Erythroblast (primary cell): ENCODE measurements around the gene CDC45.

Source experiments
- GATA1 ChIP-seq: IDR thresholded peaks from 2 replicates; pipeline ENCODE4 v1.6.1; 2011; ENCODE audit warnings: low read depth, mild to moderate bottlenecking, control low read depth, low read length, moderate library complexity
- POLR2A ChIP-seq: IDR thresholded peaks from 2 replicates; pipeline ENCODE4 v1.6.1; 2011; ENCODE audit warnings: mild to moderate bottlenecking, low read length

DNA sequence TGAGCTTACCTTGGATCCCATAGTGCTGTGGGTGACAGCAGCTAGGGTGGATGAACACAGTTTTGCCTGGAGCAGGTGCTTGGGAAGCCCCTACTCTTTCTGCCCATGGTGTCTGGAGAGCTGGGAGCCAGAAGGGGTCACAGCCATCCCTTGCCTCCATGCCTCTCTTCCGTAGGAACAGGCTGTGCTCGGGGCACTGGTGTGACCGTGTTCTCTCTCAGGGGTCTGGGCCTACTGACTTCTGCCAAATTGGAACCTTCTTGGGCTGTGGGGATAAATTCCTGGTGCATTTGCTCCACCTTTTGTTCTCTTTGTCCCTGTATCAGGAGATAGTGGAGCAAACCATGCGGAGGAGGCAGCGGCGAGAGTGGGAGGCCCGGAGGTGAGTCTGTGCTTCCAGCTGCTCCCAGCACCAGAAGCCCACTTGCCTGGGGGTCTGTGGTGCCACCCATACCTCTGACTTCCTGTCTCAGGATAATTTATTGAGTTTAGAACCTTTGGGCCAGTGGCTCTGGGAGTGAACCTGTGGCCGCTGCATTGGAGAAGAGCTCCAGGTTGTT, 14.4 kb downstream of the CDC45 start:
- no peak for TF ChIP-seq POLR2A
- TF ChIP-seq GATA1 = no peak
